Endothelial cell of hepatic sinusoid (primary cell): Measurements from ENCODE around the gene SHCBP1L.
"Not testable (repeated sequence)": the region's sequence is repeated elsewhere in the genome, so short reads cannot be mapped to it uniquely, and the experiment has no call there.

Experiments
- in situ Hi-C: cut with HindIII; loops from 2 replicates; pipeline ENCODE4 v1.10.0; 2017; ENCODE audit warnings: low sequenced_read_pairs

Gene SHCBP1L

GRCh38 chr1:182965861-182966260 lies 12.9 kb upstream of the SHCBP1L start:
- in situ Hi-C loops = loop anchor here (5.0 kb wide), 1 partner anchor 101 kb away; no protein-coding TSS in a partner anchor

DNA sequence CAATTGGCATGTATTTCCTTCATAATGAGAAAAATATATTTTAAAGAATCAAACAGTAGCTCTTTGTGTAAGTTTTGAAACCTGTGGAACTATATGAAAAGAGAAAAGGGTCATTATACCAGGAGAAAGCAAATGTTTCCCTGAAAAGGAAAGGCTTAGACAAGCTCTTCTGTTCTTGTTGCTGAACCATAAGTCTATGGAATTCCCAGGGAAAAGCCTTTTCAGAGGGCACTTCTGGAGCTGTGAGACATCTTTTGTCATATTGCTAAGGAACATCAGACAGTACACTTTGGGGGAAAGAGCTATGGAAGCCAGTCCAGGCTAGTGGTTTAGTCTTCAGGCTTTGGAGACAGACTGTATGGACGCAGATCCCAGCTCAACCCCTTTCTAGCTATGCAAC lies 12.1 kb upstream of the SHCBP1L start:
- in situ Hi-C loops = loop anchor here (5.0 kb wide), 1 partner anchor 102 kb away; no protein-coding TSS in a partner anchor

DNA sequence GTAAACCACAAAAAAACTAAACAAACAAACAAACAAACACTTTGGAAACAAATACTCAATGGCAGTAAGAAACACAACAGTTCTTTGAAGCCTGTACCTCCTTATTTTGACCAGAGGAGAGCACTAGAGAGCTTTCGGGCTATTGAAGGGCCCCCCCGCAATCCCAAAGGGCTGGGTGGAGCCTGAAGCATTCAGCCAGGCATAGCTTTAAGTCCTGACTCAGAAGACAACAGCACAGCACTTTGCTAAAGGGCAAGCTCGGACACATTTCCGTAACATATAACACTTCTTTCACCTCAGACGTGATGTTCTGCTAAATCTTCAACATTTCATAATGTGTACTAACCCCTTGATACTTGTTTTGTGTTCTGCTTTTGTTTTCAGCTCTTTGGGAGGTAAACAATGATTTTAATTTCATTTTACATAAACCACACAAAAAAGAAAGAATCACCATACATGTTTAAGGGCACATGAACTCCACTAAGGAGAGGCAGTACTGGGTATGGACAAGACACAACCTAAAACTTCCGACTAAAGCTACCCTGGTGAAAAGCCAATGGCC lies 9.7 kb upstream of the SHCBP1L start:
- in situ Hi-C loops = no loop called here

DNA sequence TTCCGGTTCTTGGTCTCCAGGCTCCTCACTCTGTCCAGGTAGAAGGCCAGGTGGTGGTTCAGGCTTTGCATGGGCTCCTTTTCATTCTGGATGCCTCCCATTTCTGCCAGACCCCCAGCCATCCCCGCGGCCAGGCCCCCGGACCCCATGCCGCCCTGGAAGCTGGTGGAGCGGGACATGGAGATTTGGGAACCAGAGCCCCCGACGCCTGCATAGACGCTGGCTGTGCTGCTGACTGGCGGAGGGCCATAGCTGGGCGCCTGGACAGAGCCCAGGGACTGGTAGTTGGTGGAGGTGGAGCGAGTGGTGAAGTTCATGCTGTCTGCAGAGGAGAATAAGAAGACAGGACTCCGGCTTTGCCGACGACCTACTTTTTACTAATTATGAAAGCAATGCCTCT lies 7.1 kb upstream of the SHCBP1L start:
- in situ Hi-C loops = no loop called here

GRCh38 chr1:182957902-182958395 lies 5.0 kb upstream of the SHCBP1L start:
- in situ Hi-C loops = no loop called here

DNA sequence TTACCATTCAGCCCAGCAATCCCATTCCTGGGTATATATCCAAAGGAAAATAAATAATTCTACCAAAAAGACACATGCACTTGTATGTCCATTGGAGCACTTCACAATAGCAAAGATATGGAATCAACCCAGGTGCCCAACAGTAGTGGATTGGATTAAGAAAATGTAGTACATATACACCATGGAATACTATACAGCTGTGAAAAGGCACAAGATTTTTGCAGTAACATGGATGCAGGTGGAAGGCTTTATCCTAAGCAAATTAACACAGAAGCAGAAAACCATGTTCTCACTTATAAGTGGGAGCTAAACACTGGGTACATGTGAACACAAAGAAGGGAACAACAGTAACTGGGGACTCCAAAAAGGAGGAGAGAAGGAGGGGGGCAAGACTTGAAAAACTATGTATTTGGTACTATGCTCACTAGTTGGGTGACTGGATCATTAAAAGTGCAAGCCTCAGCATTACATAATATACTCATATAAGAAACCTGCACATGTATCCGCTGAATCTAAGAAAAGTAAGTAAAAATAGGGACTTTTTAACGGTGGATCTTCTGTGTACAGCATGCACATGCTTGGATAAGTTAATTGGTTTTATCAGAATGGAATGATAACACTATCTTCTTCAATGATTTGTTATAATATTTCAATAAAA lies 3.9 kb upstream of the SHCBP1L start:
- in situ Hi-C loops = no loop called here

GRCh38 chr1:182955596-182956588 lies 2.9 kb upstream of the SHCBP1L start:
- in situ Hi-C loops = no loop called here

DNA sequence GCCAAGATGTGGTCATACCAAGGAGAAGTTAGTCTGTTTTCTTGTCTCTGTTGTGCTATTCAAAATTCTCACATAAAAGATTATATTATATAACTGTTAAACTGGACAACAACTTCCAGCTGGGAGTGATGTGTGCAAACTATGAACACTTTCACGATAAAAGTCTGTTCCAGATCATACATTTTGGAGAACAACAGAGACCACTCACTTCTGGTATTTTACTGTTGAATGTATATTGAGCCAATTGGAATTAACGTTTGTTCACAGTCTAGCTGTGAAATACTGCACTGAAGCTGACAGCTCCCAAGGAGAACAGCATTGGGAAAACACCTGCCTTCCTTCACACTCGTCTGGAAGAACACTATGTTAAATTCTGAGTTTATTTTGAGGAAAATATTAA lies 860 bp upstream of the SHCBP1L start:
- in situ Hi-C loops = no loop called here

DNA sequence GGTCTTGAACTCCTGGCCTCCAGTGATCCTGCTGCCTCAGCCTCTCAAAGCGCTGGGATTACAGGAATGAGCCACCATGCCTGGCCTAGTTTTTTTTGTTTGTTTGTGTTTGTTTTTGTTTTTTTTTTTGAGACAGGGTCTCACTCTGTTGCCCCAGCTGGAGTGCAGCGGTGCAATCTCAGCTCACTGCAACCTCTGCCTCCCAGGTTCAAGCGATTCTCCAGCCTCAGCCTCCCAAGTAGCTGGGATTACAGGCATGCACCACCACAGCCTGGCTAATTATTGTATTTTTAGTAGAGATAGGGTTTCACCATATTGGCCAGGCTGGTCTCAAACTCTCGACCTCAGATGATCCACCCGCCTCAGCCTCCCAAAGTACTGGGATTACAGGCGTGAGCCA lies 9.6 kb downstream of the SHCBP1L start:
- in situ Hi-C loops = not testable (repeated sequence)

DNA sequence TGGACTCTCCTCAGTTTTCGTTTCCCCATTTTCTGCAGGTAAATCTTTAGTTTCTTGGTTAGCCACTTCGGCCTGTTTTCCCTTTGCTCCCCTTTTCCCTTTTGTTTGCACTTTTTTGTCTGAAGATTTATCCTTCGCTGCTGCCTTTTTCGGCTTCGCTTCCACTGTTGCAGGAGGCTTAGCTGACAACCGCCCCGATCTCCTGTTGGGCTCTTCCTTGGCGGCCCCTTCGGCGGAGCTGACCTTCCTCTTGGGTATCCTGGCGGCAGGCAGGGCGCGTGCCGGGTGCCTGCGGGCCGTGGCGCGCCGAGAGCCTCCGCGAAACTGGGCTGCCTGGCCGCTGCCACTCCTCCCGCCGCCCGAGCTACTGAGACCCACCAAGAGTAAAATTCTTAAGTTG lies 10.8 kb downstream of the SHCBP1L start:
- in situ Hi-C loops = not testable (repeated sequence)

GRCh38 chr1:182939413-182939812 lies 13.6 kb downstream of the SHCBP1L start:
- in situ Hi-C loops = no loop called here

GRCh38 chr1:182935716-182936115 lies 17.2 kb downstream of the SHCBP1L start:
- in situ Hi-C loops = no loop called here

GRCh38 chr1:182930985-182931384 lies 22.0 kb downstream of the SHCBP1L start:
- in situ Hi-C loops = no loop called here

- in situ Hi-C loops = no loop called here
Observed at GRCh38 chr1:182927693-182928433, 25.1 kb downstream of the SHCBP1L start.

GRCh38 chr1:182925661-182926060 lies 27.3 kb downstream of the SHCBP1L start:
- in situ Hi-C loops = no loop called here

GRCh38 chr1:182917378-182917777 lies 35.6 kb downstream of the SHCBP1L start:
- in situ Hi-C loops = no loop called here

DNA sequence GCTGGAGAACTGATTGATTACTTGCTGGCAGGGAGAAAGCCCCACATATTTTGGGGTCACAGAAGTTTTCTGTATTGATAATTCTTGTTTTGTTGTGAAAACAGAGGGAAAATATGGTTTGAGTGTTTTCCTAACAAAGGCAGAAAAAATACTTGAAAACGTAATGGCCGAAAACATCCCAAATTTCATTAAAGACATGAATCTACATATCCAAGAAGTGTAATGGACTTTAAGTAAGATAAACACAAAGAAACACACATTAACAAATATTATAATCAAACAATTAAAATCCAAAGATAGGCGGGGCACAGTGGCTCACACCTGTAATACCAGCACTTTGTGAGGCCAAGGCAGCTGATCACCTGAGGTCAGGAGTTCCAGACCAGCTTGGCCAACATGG lies 39.6 kb downstream of the SHCBP1L start:
- in situ Hi-C loops = no loop called here

DNA sequence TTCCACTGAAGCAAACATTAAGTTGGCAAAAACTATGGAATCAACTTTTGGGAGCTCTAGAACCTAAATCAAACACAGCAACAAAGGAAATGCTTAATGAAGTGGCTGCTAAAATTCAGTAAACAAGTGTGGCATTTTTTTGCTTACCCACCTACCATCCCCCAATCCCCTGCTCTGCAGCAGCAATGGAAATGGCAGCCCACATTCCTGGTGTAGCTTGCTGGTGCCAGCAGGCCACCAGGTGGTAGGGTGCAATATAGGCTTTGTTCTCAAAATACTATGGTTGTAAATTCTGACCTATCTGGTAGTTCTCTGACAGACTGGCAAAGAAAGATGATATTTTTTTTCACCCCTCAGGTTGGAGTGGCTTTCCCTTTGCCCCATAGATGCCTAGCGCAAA lies 42.8 kb downstream of the SHCBP1L start:
- in situ Hi-C loops = no loop called here

DNA sequence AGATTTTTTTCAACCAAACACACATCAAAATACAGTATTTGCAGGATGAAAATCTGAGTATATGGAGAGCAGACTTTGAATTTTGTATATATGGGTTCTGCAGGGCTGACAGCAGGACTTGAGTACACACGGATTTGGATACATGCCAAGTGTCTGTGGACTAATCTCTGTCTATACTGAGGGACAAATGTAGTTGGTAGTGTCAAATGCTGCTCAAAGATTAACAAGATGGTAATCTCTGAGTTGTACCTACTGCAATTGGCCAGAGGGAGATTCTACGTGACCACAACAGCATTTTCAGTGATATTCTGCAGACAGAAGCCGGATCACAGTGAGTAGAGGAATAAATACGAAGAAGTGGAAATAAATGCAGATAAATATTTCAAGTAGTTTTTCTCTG lies 43.4 kb downstream of the SHCBP1L start:
- in situ Hi-C loops = loop anchor here (5.0 kb wide), 1 partner anchor 38 kb away; no protein-coding TSS in a partner anchor

DNA sequence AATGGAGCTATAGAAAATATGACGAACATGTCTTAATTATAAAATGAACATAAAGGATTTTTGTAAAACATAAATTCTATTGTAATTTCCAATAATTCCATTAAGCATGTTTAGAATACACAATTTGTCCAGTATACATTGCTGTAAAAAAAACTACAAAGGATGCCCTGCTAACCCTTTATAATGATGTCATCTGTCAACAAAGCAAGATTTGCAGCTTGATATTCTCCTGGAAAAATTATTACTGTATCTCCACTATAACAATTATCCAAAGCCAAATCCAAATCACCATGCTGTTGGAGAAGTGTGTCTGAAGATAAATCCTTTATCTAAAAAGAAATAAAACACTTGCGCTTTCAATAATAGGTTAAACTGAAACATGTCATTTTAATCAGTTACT lies 47.6 kb downstream of the SHCBP1L start:
- in situ Hi-C loops = loop anchor here (5.0 kb wide), 1 partner anchor 42 kb away; no protein-coding TSS in a partner anchor

- in situ Hi-C loops = not testable (repeated sequence)
Observed at GRCh38 chr1:182901946-182902345, 51.0 kb downstream of the SHCBP1L start.
